ENCODE data around the gene CA4.

DNA sequence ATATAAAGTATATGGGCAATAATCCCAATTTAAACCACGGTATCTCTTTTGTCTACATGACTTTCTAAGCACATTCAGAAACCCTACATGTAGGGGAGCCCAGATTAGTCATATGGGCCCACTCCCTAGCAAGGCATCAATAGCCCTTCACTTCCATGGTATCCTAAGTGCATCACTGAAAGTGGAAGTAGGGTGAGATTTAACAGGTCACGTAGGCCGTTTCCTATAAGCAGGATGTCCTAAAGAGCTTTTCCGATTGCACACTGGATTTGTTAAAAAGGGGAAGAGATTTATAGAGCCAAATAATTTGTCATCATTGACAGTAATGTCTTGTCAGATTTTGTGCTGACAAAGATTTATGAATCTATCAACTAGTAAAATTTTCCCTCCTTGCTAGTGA lies 39.0 kb downstream of the CA4 start:
- TF ChIP-seq, protein P1, sequence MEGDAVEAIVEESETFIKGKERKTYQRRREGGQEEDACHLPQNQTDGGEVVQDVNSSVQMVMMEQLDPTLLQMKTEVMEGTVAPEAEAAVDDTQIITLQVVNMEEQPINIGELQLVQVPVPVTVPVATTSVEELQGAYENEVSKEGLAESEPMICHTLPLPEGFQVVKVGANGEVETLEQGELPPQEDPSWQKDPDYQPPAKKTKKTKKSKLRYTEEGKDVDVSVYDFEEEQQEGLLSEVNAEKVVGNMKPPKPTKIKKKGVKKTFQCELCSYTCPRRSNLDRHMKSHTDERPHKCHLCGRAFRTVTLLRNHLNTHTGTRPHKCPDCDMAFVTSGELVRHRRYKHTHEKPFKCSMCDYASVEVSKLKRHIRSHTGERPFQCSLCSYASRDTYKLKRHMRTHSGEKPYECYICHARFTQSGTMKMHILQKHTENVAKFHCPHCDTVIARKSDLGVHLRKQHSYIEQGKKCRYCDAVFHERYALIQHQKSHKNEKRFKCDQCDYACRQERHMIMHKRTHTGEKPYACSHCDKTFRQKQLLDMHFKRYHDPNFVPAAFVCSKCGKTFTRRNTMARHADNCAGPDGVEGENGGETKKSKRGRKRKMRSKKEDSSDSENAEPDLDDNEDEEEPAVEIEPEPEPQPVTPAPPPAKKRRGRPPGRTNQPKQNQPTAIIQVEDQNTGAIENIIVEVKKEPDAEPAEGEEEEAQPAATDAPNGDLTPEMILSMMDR (IDR thresholded peaks at IDR 0.05), result no peak
- no peak for TF ChIP-seq POLR2AphosphoS5 (IDR thresholded peaks at IDR 0.05)

Measured in sigmoid colon (tissue), 4 donors.